HCT116 (cell line): ENCODE results near the gene TNPO2. TPM values are rescaled to one million over a fixed set of nuclear protein-coding genes. Genes with fewer than 3 reads are reported as not detected.
A peak's percentile ranks its signal among the peaks of the same experiment; 100 is the strongest.

ENCODE experiments used
- ATAC-seq: fragments of 200-7000 bp; cut with Tn5 transposase; 2 replicates; pipeline ENCODE4 v1.9.1; 2020; ENCODE audit warnings: mild to moderate bottlenecking, moderate library complexity
- BruUV-seq: library from RNA; stranded (reverse); fragments of 400-500 nt; replicated peaks from 2 replicates; lab custom pipeline; 2021; lab: Mats Ljungman, UMichigan
- CTCF ChIA-PET: fragments of 300-600 bp; sonication (Branson Sonifier 250); formaldehyde crosslinking; loops from one replicate; lab custom pipeline; 2021; ENCODE audit warnings: antibody characterized with exemption; lab: Charles Lee
- POLR2A ChIA-PET: fragments of 300-600, 350-600 bp; sonication (Branson Sonifier 250); formaldehyde crosslinking; loops from one replicate; lab custom pipeline; 2021; ENCODE audit warnings: antibody characterized with exemption; lab: Charles Lee
- RAD21 ChIA-PET, 2 experiments: fragments of 300-600 bp; sonication (Branson Sonifier 250); formaldehyde crosslinking; loops; one replicate each; lab custom pipeline; 2023; ENCODE audit warnings: low total read pairs in 2 of 2; ENCODE audit not compliant: uncharacterized antibody in 2 of 2, unreplicated experiment in 2 of 2, low non-redundant PET in 1 of 2; lab: Charles Lee
- DNase-seq: peaks from one replicate; pipeline ENCODE4 v3.0.0-alpha.2; 2010; ENCODE audit warnings: low read depth, low spot score
- H2AFZ ChIP-seq: fragments of 200-600 bp; shearing (Covaris generic), sonication (generic); 2 replicates; pipeline ENCODE4 v1.6.1; 2017; ENCODE audit warnings: low read depth, mixed run types, mixed read lengths, antibody characterized with exemption, low read length; ENCODE audit not compliant: poor library complexity, severe bottlenecking
- H3K27ac ChIP-seq: 2 replicates; pipeline ENCODE4 v1.5.1; 2012; ENCODE audit warnings: low read depth, low read length
- H3K27me3 ChIP-seq: fragments of 200-600 bp; sonication (generic); 2 replicates; pipeline ENCODE4 v1.6.1; 2016; ENCODE audit warnings: mixed run types, low read length, mixed read lengths; ENCODE audit not compliant: insufficient read depth
- H3K36me3 ChIP-seq, 2 experiments: fragments of 200-500 bp in 1 of 2; fragments of 200-600 bp in 1 of 2; sonication (Bioruptor generic) in 1 of 2; sonication (generic) in 1 of 2; 2 replicates each; pipeline versions ENCODE4 v1.5.1 to v1.6.1; 2014 to 2016; ENCODE audit warnings: low read length in 2 of 2, inconsistent platforms in 1 of 2, mixed read lengths in 1 of 2, mixed run types in 1 of 2; ENCODE audit not compliant: insufficient read depth in 2 of 2, control insufficient read depth in 1 of 2
- H3K4me1 ChIP-seq, 2 experiments: fragments of 200-600 bp in 1 of 2; sonication (generic) in 1 of 2; 2 replicates each; pipeline versions ENCODE4 v1.5.1 to v1.6.1; 2012 to 2017; ENCODE audit warnings: low read length in 2 of 2, inconsistent platforms in 1 of 2, mild to moderate bottlenecking in 1 of 2, mixed read lengths in 1 of 2, mixed run types in 1 of 2, moderate library complexity in 1 of 2; ENCODE audit not compliant: insufficient read depth in 2 of 2, control insufficient read depth in 1 of 2
- H3K4me2 ChIP-seq: fragments of 200-600 bp; sonication (generic); 2 replicates; pipeline ENCODE4 v1.6.1; 2017; ENCODE audit warnings: mixed run types, low read length, mixed read lengths
- H3K4me3 ChIP-seq, 2 experiments: fragments of 200-600 bp in 1 of 2; sonication (generic) in 1 of 2; replicated peaks in 1 of 2; 2 replicates each; pipeline ENCODE4 v1.5.1; 2011 to 2016; ENCODE audit warnings: low read length in 2 of 2, control low read depth in 1 of 2, low read depth in 1 of 2, mild to moderate bottlenecking in 1 of 2, mixed read lengths in 1 of 2, mixed run types in 1 of 2
- H3K79me2 ChIP-seq: fragments of 200-600 bp; sonication (generic); 2 replicates; pipeline ENCODE4 v1.6.1; 2017; ENCODE audit warnings: mild to moderate bottlenecking, mixed run types, low read length, moderate library complexity, mixed read lengths; ENCODE audit not compliant: insufficient read depth
- H3K9ac ChIP-seq: fragments of 200-600 bp; sonication (generic); 2 replicates; pipeline ENCODE4 v1.6.1; 2016; ENCODE audit warnings: low read length, mixed read lengths
- H3K9me2 ChIP-seq: fragments of 200-600 bp; sonication (generic), shearing (Covaris generic); 2 replicates; pipeline ENCODE4 v1.6.1; 2017; ENCODE audit warnings: mixed run types, mild to moderate bottlenecking, moderate library complexity; ENCODE audit not compliant: insufficient read depth
- H3K9me3 ChIP-seq, 2 experiments: fragments of 200-500 bp in 1 of 2; fragments of 200-600 bp in 1 of 2; sonication (Bioruptor generic) in 1 of 2; sonication (generic) in 1 of 2; 2 replicates each; pipeline ENCODE4 v1.6.1; 2014 to 2017; ENCODE audit warnings: low read length in 2 of 2, mixed read lengths in 2 of 2, inconsistent platforms in 1 of 2, low read depth in 1 of 2, mild to moderate bottlenecking in 1 of 2, mixed run types in 1 of 2, moderate library complexity in 1 of 2; ENCODE audit not compliant: control insufficient read depth in 1 of 2, insufficient read depth in 1 of 2
- H4K20me1 ChIP-seq: fragments of 200-600 bp; sonication (generic), shearing (Covaris generic); 2 replicates; pipeline ENCODE4 v1.6.1; 2017; ENCODE audit warnings: mixed run types, mild to moderate bottlenecking, moderate library complexity; ENCODE audit not compliant: insufficient read depth
- ATF3 ChIP-seq: IDR thresholded peaks from 2 replicates; pipeline ENCODE4 v1.6.1; 2012
- CBX3 ChIP-seq: IDR thresholded peaks from 2 replicates; pipeline ENCODE4 v1.6.1; 2012; ENCODE audit warnings: low read depth
- EGR1 ChIP-seq: IDR thresholded peaks from 2 replicates; pipeline ENCODE4 v1.6.1; 2012; ENCODE audit warnings: low read depth
- ELF1 ChIP-seq: IDR thresholded peaks from 2 replicates; pipeline ENCODE4 v1.6.1; 2012; ENCODE audit warnings: low read depth, borderline replicate concordance
- EZH2 ChIP-seq: fragments of 200-600 bp; sonication (generic); IDR thresholded peaks from 2 replicates; pipeline ENCODE4 v1.6.1; 2017; ENCODE audit warnings: antibody characterized with exemption, mixed run types
- EZH2phosphoT487 ChIP-seq: fragments of 200-600 bp; IDR thresholded peaks from 2 replicates; pipeline ENCODE4 v1.6.1; 2018; ENCODE audit warnings: antibody characterized with exemption, borderline replicate concordance
- FOSL1 ChIP-seq: IDR thresholded peaks from 2 replicates; pipeline ENCODE4 v1.6.1; 2012; ENCODE audit warnings: low read depth
- JUND ChIP-seq: IDR thresholded peaks from 2 replicates; pipeline ENCODE4 v1.6.1; 2012
- POLR2A ChIP-seq: IDR thresholded peaks from 2 replicates; pipeline ENCODE4 v1.7.0; 2011; ENCODE audit warnings: borderline replicate concordance; ENCODE audit not compliant: insufficient read depth, insufficient read length; ENCODE audit errors: extremely low read depth
- REST ChIP-seq: IDR thresholded peaks from 2 replicates; pipeline ENCODE4 v1.6.1; 2012; ENCODE audit warnings: low read depth
- SIN3A ChIP-seq: IDR thresholded peaks from 2 replicates; pipeline ENCODE4 v1.6.1; 2012; ENCODE audit warnings: low read depth
- SP1 ChIP-seq: IDR thresholded peaks from 2 replicates; pipeline ENCODE4 v1.6.1; 2012; ENCODE audit warnings: low read depth
- SRF ChIP-seq: IDR thresholded peaks from 2 replicates; pipeline ENCODE4 v1.6.1; 2012; ENCODE audit warnings: low read depth
- TCF7L2 ChIP-seq: IDR thresholded peaks from 2 replicates; pipeline ENCODE4 v1.7.0; 2011; ENCODE audit warnings: borderline replicate concordance, inconsistent platforms; ENCODE audit not compliant: insufficient read depth, insufficient read length; ENCODE audit errors: extremely low read depth
- ZNF274 ChIP-seq: fragments of 200-500 bp; sonication (Bioruptor generic); IDR thresholded peaks from 2 replicates; pipeline ENCODE4 v1.6.1; 2014; ENCODE audit warnings: mild to moderate bottlenecking, low read depth, low read length, inconsistent platforms
- intact Hi-C: fragments of 100-400 bp; cut with micrococcal nuclease; formaldehyde crosslinking; loops from 2 replicates; pipeline ENCODE4 v1.10.0; 2022
- total RNA-seq: library from RNA; stranded (reverse); gene quantifications from one replicate; pipeline ENCODE4 v1.2.1, GENCODE V29; 2021; ENCODE audit not compliant: unreplicated experiment
- TF ChIP-seq, protein P1 (sequence below): IDR thresholded peaks from 2 replicates; pipeline ENCODE4 v1.6.1; 2011; ENCODE audit warnings: mild to moderate bottlenecking, low read length, moderate library complexity; ENCODE audit not compliant: insufficient replicate concordance; ENCODE audit errors: extremely low read depth
- TF ChIP-seq, protein P2 (sequence below), 3 experiments: fragments of 200-600 bp in 1 of 3; sonication (generic) in 1 of 3; IDR thresholded peaks in 2 of 3; conservative IDR thresholded peaks in 1 of 3; 2 replicates each; pipeline ENCODE4 v1.5.1; 2012 to 2017; ENCODE audit warnings: low read depth in 2 of 3, low read length in 2 of 3, antibody characterized with exemption in 1 of 3, borderline replicate concordance in 1 of 3, control low read depth in 1 of 3, mild to moderate bottlenecking in 1 of 3, mixed read lengths in 1 of 3, mixed run types in 1 of 3, moderate library complexity in 1 of 3; ENCODE audit not compliant: insufficient read depth in 1 of 3

Gene TNPO2
- total RNA-seq, 1 experiment from 2014 or later = 81.8 TPM

DNA sequence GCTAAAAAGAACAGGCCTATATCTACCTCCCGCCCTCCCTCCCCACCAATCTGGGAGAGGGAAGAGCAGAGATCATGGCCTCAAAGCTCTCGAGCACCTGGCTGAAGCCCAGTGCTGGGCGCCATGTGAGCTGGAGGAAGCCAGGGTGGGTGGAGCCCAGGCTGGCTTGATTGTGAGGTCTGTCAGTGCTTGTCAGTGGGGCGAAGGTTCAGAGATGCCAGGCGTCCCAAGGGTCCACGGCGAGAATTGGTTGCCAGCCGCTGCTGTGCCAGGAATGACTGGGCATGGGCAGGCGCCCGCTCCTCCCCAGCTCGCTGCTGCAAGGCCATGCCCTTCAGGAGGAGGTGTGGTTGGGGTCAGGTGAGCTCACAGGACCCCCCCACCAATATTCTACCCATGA lies 39.4 kb upstream of the TNPO2 start:
- CTCF ChIA-PET = interaction anchor here (0.7 to 6.1 kb wide), 3 partner anchors 34 to 128 kb away, joined by 4 to 87 read pairs (median 5); no protein-coding TSS in a partner anchor
- intact Hi-C loops = no loop called here

More for the DNA sequence above, 39.4 kb upstream of the TNPO2 start:
- H3K27me3 ChIP-seq = no peaks in the 10 kb centered on the region
- H3K36me3 ChIP-seq = peaks cover 14 to 16% of the 10 kb centered on the region in 2 experiments
- no peaks in the 10 kb centered on the region for H3K9me2 ChIP-seq
- no peaks in the 10 kb centered on the region for H3K79me2 ChIP-seq
- no peak overlapping the region for H3K4me3 ChIP-seq
- peaks cover 4 to 13% of the 10 kb centered on the region in 2 experiments; a peak in 3 of 4 replicates for H3K4me1 ChIP-seq
- no peak overlapping the region for H3K4me2 ChIP-seq
- H4K20me1 ChIP-seq = no peaks in the 10 kb centered on the region
- BruUV-seq = TSS peak; percentile 27
- no peak overlapping the region for H3K27ac ChIP-seq
- RAD21 ChIA-PET = no interaction called here
- no peak overlapping the region for H3K9ac ChIP-seq
- POLR2A ChIA-PET = interaction anchor here (5.4 kb wide), 1 partner anchor 31 kb away, joined by 98 read pairs; the partner anchor contains the start of gene JUNB
- no peak for DNase-seq
- TF ChIP-seq, protein P1, sequence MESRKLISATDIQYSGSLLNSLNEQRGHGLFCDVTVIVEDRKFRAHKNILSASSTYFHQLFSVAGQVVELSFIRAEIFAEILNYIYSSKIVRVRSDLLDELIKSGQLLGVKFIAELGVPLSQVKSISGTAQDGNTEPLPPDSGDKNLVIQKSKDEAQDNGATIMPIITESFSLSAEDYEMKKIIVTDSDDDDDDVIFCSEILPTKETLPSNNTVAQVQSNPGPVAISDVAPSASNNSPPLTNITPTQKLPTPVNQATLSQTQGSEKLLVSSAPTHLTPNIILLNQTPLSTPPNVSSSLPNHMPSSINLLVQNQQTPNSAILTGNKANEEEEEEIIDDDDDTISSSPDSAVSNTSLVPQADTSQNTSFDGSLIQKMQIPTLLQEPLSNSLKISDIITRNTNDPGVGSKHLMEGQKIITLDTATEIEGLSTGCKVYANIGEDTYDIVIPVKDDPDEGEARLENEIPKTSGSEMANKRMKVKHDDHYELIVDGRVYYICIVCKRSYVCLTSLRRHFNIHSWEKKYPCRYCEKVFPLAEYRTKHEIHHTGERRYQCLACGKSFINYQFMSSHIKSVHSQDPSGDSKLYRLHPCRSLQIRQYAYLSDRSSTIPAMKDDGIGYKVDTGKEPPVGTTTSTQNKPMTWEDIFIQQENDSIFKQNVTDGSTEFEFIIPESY = no peak
- TF ChIP-seq POLR2A (no peak), EZH2 (no peak), SP1 (no peak), EGR1 (no peak), SIN3A (no peak), ATF3 (no peak), CBX3 (no peak), REST (no peak), SRF (no peak), JUND (no peak), ZNF274 (no peak), FOSL1 (no peak), EZH2phosphoT487 (no peak), ELF1 (no peak), TCF7L2 (no peak)
- TF ChIP-seq, protein P2, sequence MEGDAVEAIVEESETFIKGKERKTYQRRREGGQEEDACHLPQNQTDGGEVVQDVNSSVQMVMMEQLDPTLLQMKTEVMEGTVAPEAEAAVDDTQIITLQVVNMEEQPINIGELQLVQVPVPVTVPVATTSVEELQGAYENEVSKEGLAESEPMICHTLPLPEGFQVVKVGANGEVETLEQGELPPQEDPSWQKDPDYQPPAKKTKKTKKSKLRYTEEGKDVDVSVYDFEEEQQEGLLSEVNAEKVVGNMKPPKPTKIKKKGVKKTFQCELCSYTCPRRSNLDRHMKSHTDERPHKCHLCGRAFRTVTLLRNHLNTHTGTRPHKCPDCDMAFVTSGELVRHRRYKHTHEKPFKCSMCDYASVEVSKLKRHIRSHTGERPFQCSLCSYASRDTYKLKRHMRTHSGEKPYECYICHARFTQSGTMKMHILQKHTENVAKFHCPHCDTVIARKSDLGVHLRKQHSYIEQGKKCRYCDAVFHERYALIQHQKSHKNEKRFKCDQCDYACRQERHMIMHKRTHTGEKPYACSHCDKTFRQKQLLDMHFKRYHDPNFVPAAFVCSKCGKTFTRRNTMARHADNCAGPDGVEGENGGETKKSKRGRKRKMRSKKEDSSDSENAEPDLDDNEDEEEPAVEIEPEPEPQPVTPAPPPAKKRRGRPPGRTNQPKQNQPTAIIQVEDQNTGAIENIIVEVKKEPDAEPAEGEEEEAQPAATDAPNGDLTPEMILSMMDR (IDR thresholded peaks at IDR 0.05 in 2 of 3, conservative IDR thresholded peaks at IDR 0.05 in 1 of 3; ENCODE audit: borderline replicate concordance in 1 of 3, insufficient read depth in 1 of 3, low read depth in 2 of 3, low read length in 2 of 3) = no peak
- TF ChIP-seq, all 23 proteins: peak for 0
- ATAC-seq = no peak
- Histone ChIP-seq H2AFZ (no peak overlapping the region), H3K9me3 (no peaks in the 10 kb centered on the region)
